22Rv1 (cell line): ENCODE measurements around the gene ZNF652.
A peak's percentile ranks its signal among the peaks of the same experiment; 100 is the strongest.

ENCODE experiments used
- H3K27ac ChIP-seq: fragments of 450-650 bp; 2 replicates; pipeline ENCODE4 v1.5.1; 2017
- CTCF ChIP-seq: fragments of 450-650 bp; IDR thresholded peaks from 2 replicates; pipeline ENCODE4 v1.5.1; 2017; ENCODE audit warnings: mild to moderate bottlenecking
- ZFX ChIP-seq: fragments of 450-650 bp; IDR thresholded peaks from 2 replicates; pipeline ENCODE4 v1.6.1; 2017; ENCODE audit warnings: antibody characterized with exemption, borderline replicate concordance

ZNF652 gene

GRCh38 chr17:49327835-49328784 is 33.9 kb downstream of the ZNF652 start:
- TF ChIP-seq ZFX: no peak
- TF ChIP-seq CTCF: no peak
- H3K27ac ChIP-seq: no peak overlapping the region

GRCh38 chr17:49325980-49326379 is 36.1 kb downstream of the ZNF652 start:
- no peak overlapping the region for H3K27ac ChIP-seq
- TF ChIP-seq CTCF (no peak), ZFX (no peak)

- no peak for TF ChIP-seq CTCF
- TF ChIP-seq ZFX: no peak
- no peak overlapping the region for H3K27ac ChIP-seq
Measured at GRCh38 chr17:49318435-49318965, 43.5 kb downstream of the ZNF652 start.

GRCh38 chr17:49316889-49317675 is 45.0 kb downstream of the ZNF652 start:
- TF ChIP-seq ZFX: no peak
- TF ChIP-seq CTCF: no peak
- peak overlapping the region; percentile 16; the same call in 1 of the 2 replicates for H3K27ac ChIP-seq

GRCh38 chr17:49316258-49316570 is 45.8 kb downstream of the ZNF652 start:
- peak overlapping the region; percentile 16 for H3K27ac ChIP-seq
- TF ChIP-seq ZFX (no peak), CTCF (no peak)

- peak overlapping the region; percentile 16 for H3K27ac ChIP-seq
Measured at GRCh38 chr17:49315551-49316257, 46.3 kb downstream of the ZNF652 start.

More at GRCh38 chr17:49315551-49316257, 46.3 kb downstream of the ZNF652 start:
- TF ChIP-seq ZFX (no peak), CTCF (peak; percentile 90)
